ENCODE data around the gene NAB1.
"Not testable (repeated sequence)": the region's sequence is repeated elsewhere in the genome, so short reads cannot be mapped to it uniquely, and the experiment has no call there.

NAB1 gene

GRCh38 chr2:190649035-190649797 lies at the start of gene NAB1:
Gene NAB1 (plus strand): TSS chr2:190649083. CDS start chr2:190659177, 10,094 bp downstream.
- DNase-seq = peak; percentile 72

GRCh38 chr2:190599546-190600220 lies 49.2 kb upstream of the NAB1 start:
- DNase-seq = no peak

GRCh38 chr2:190600293-190601103 lies 48.4 kb upstream of the NAB1 start:
- no peak for DNase-seq

GRCh38 chr2:190603374-190603773 lies 45.5 kb upstream of the NAB1 start:
- DNase-seq = no peak

- no peak for DNase-seq
These were observed 41.8 kb upstream of the NAB1 start for GRCh38 chr2:190607014-190607597.

GRCh38 chr2:190607657-190608357 lies 41.1 kb upstream of the NAB1 start:
- no peak for DNase-seq

- DNase-seq = not testable (repeated sequence)
These were observed 40.0 kb upstream of the NAB1 start for GRCh38 chr2:190608863-190609262.

GRCh38 chr2:190609397-190609796 lies 39.5 kb upstream of the NAB1 start:
- not testable (repeated sequence) for DNase-seq

GRCh38 chr2:190610528-190610927 lies 38.4 kb upstream of the NAB1 start:
- DNase-seq = not testable (repeated sequence)

- DNase-seq = no peak
These were observed 33.2 kb upstream of the NAB1 start for GRCh38 chr2:190615555-190616200.

- no peak for DNase-seq
These were observed 30.9 kb upstream of the NAB1 start for GRCh38 chr2:190618030-190618429.

- no peak for DNase-seq
These were observed 23.2 kb upstream of the NAB1 start for GRCh38 chr2:190625691-190626090.

- DNase-seq = no peak
These were observed 22.2 kb upstream of the NAB1 start for GRCh38 chr2:190626641-190627210.

- DNase-seq = no peak
These were observed 21.2 kb upstream of the NAB1 start for GRCh38 chr2:190627448-190628412.

- no peak for DNase-seq
These were observed 20.1 kb upstream of the NAB1 start for GRCh38 chr2:190628591-190629319.

- no peak for DNase-seq
These were observed 14.5 kb upstream of the NAB1 start for GRCh38 chr2:190634381-190634780.

GRCh38 chr2:190635781-190636180 lies 13.1 kb upstream of the NAB1 start:
- DNase-seq = no peak

- no peak for DNase-seq
These were observed 12.5 kb upstream of the NAB1 start for GRCh38 chr2:190636361-190636760.

- no peak for DNase-seq
These were observed 11.6 kb upstream of the NAB1 start for GRCh38 chr2:190637281-190637734.
